ENCODE data around the gene SERPINA3.
"Not testable (repeated sequence)": the region's sequence is repeated elsewhere in the genome, so short reads cannot be mapped to it uniquely, and the experiment has no call there.

Gene SERPINA3

GRCh38 chr14:94612174-94612573 lies at the start of gene SERPINA3:
TSS of gene SERPINA3 (plus strand) at chr14:94612391. CDS start at chr14:94614442, 2,051 bp downstream.
- no peak for FAIRE-seq

GRCh38 chr14:94562941-94563883 lies 49.0 kb upstream of the SERPINA3 start:
- no peak for FAIRE-seq

GRCh38 chr14:94564381-94564780 lies 47.8 kb upstream of the SERPINA3 start:
- no peak for FAIRE-seq

GRCh38 chr14:94568186-94568585 lies 44.0 kb upstream of the SERPINA3 start:
- FAIRE-seq: no peak

GRCh38 chr14:94569381-94570001 lies 42.7 kb upstream of the SERPINA3 start:
- FAIRE-seq: no peak

- FAIRE-seq: no peak
These were observed 42.2 kb upstream of the SERPINA3 start for GRCh38 chr14:94570002-94570400.

GRCh38 chr14:94570440-94570839 lies 41.8 kb upstream of the SERPINA3 start:
- FAIRE-seq: no peak

GRCh38 chr14:94571395-94571794 lies 40.8 kb upstream of the SERPINA3 start:
- FAIRE-seq: no peak

- no peak for FAIRE-seq
These were observed 40.2 kb upstream of the SERPINA3 start for GRCh38 chr14:94571950-94572349.

GRCh38 chr14:94572637-94573303 lies 39.4 kb upstream of the SERPINA3 start:
- no peak for FAIRE-seq

- no peak for FAIRE-seq
These were observed 38.5 kb upstream of the SERPINA3 start for GRCh38 chr14:94573475-94574277.

- no peak for FAIRE-seq
These were observed 37.9 kb upstream of the SERPINA3 start for GRCh38 chr14:94574336-94574735.

- no peak for FAIRE-seq
These were observed 36.2 kb upstream of the SERPINA3 start for GRCh38 chr14:94575730-94576585.

GRCh38 chr14:94577472-94577871 lies 34.7 kb upstream of the SERPINA3 start:
- FAIRE-seq: not testable (repeated sequence)

GRCh38 chr14:94578712-94579111 lies 33.5 kb upstream of the SERPINA3 start:
- FAIRE-seq: no peak

- no peak for FAIRE-seq
These were observed 30.8 kb upstream of the SERPINA3 start, which contains the start of gene SERPINA5 for GRCh38 chr14:94581127-94581999. TSS of gene SERPINA5 (plus strand) at chr14:94581426. CDS start at chr14:94587363, 5,937 bp downstream.

GRCh38 chr14:94582199-94582750 lies 29.9 kb upstream of the SERPINA3 start:
- no peak for FAIRE-seq

GRCh38 chr14:94582851-94583250 lies 29.3 kb upstream of the SERPINA3 start:
- FAIRE-seq: no peak

- FAIRE-seq: no peak
These were observed 28.6 kb upstream of the SERPINA3 start for GRCh38 chr14:94583557-94583956.
